Measurements from ENCODE around the gene RUSF1.

DNA sequence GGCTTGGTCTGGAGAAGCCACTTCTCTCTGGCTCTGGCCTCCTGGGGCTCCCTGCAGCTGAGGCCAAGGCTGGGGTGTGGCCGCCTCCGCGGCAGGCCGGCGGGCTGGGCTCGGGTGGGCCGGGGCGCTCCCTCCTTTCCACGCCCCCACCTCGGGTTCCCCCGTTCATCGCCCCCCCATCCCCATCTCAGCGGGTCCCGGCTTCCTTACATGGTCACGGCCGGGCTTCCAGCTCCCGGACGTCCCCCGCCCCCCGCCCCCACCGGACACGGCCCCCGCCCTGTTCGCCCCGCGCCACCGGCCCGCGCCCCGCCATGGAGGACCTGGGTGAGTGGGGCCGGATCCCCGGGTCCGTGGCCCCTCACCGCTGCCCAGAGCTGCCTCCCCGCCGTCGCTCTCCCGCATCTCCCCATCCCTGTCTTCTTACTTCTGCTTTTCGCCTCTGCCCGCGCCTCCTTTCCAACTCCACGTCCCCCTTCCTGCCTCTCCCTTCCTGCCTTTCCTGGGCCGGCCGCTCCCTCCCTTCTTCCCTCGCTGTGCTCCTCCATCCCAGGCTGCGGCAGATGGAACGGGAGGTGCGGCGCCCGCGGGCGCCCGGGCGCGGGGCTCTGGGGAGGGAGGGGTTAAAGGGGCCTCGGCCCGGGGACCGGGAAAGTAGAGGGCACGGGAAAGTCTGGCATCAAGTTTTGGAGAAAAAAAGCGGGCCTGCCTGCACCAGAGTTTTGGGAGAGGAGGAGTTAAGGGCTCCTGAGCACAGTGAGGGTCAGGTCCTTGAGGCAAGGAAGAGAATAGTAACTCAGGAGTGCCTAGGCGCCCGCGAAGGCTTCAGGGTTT lies 36.1 kb downstream of the RUSF1 start, which contains the start of gene TGFB1I1:
- TF ChIP-seq ZNF274 (IDR thresholded peaks at IDR 0.05; ENCODE audit: low read depth, low read length) (no peak), SUZ12 (IDR thresholded peaks at IDR 0.05; ENCODE audit: extremely low read depth, insufficient read depth, insufficient read length) (no peak)
